Upper lobe of right lung (tissue), 1 donor: ENCODE results near the gene SRY. TPM values are rescaled to one million over a fixed set of nuclear protein-coding genes. Genes with fewer than 3 reads are reported as not detected.

Experiments used
- ATAC-seq: fragments of 200-7000 bp; cut with Tn5 transposase; one replicate; pipeline ENCODE4 v1.9.1; 2020; ENCODE audit warnings: mild to moderate bottlenecking, moderate library complexity
- DNase-seq: peaks from one replicate; pipeline ENCODE4 v3.0.0-alpha.2; 2020
- H3K27ac ChIP-seq: fragments of 200-600 bp; one replicate; pipeline ENCODE4 v1.8.0; 2022
- H3K27me3 ChIP-seq: fragments of 200-600 bp; one replicate; pipeline ENCODE4 v1.8.0; 2022; ENCODE audit warnings: mild to moderate bottlenecking
- H3K36me3 ChIP-seq: fragments of 200-600 bp; one replicate; pipeline ENCODE4 v1.8.0; 2022
- H3K4me1 ChIP-seq: fragments of 200-600 bp; one replicate; pipeline ENCODE4 v1.8.0; 2022
- H3K4me3 ChIP-seq: fragments of 200-600 bp; one replicate; pipeline ENCODE4 v1.8.0; 2022; ENCODE audit warnings: mild to moderate bottlenecking
- H3K9me3 ChIP-seq: fragments of 200-600 bp; one replicate; pipeline ENCODE4 v1.8.0; 2022
- CTCF ChIP-seq: fragments of 200-600 bp; IDR thresholded peaks from one replicate; pipeline ENCODE4 v1.8.0; 2022; ENCODE audit warnings: antibody characterized with exemption
- intact Hi-C: fragments of 100-400 bp; cut with DNase I; formaldehyde crosslinking; loops from one replicate; pipeline ENCODE4 v1.11.0; 2022
- total RNA-seq: library from RNA; stranded (reverse); fragmentation: NEBNext Ultra II Directional; extraction: Animal tissue kit (Norgen Biotek cat#: 25700); gene quantifications from one replicate; pipeline ENCODE4 v1.2.1, GENCODE V29; 2021
- donor health status: DM: no; HTN: yes; CAD: no; lungs with severe emphysema.

SRY gene
- total RNA-seq, 1 donor from 2014 or later, result not detected

DNA sequence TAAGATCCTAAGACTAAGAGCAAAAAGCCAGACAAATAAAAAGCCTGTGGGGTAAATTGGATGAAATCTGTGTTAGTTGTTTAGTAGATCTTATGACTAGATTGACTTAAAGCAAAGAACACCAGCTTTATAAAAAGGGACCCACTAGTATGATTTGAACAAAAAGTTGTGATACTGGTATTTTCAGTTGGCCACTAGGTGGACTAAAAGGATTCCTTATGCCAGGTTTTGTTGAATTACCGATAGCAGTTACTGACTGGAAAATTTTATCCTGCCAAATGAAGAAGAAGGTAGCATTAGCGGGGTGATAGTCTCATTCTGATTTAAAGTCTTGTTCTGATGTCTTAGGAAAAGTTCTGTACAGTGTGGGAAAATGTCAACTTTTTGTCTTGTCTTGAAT, 12.8 kb upstream of the SRY start:
- TF ChIP-seq CTCF, result peak; percentile 32
- intact Hi-C loops, result no loop called here
- H3K27ac ChIP-seq, result no peak overlapping the region
- H3K4me3 ChIP-seq, result no peak overlapping the region
- no peak for DNase-seq
- no peak for ATAC-seq
- H3K9me3 ChIP-seq, result no peaks in the 10 kb centered on the region
- no peaks in the 10 kb centered on the region for H3K4me1 ChIP-seq
- no peaks in the 10 kb centered on the region for H3K36me3 ChIP-seq
- no peaks in the 10 kb centered on the region for H3K27me3 ChIP-seq

GRCh38 chrY:2797991-2798390, 10.5 kb upstream of the SRY start:
- Histone ChIP-seq H3K27ac (no peak overlapping the region), H3K4me3 (no peak overlapping the region), H3K36me3 (no peaks in the 10 kb centered on the region), H3K27me3 (no peaks in the 10 kb centered on the region), H3K9me3 (no peaks in the 10 kb centered on the region), H3K4me1 (no peaks in the 10 kb centered on the region)
- DNase-seq (no peak), ATAC-seq (no peak)
- intact Hi-C loops, result no loop called here
- TF ChIP-seq CTCF, result no peak

- Histone ChIP-seq H3K27ac (no peak overlapping the region), H3K4me1 (no peaks in the 10 kb centered on the region), H3K9me3 (no peaks in the 10 kb centered on the region), H3K27me3 (no peaks in the 10 kb centered on the region), H3K4me3 (no peak overlapping the region), H3K36me3 (no peaks in the 10 kb centered on the region)
- no peak for TF ChIP-seq CTCF
- no peak for ATAC-seq
- no peak for DNase-seq
- intact Hi-C loops, result no loop called here
Observed at GRCh38 chrY:2796977-2797523, 9.6 kb upstream of the SRY start.

DNA sequence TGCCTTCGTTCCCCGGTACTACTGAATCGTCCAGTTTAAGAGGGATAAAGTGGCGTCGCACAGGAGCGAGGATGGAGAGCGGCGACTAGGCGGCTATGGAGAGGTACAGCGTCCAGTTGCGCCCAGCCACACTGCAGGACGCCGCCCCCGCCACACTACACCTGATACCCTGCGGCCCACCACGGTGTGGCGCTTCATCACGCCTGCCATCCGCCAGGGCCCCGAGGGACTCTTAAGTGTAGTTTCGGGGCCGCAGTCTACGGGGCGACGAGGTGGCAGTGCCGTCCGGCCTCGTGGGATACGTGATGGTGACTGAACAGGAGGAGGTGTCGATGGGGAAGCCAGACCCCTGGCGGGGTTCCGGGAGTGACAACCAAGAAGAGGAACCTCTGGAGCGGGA, 2.3 kb upstream of the SRY start:
- no peak for TF ChIP-seq CTCF
- ATAC-seq, result no peak
- DNase-seq, result no peak
- Histone ChIP-seq H3K27me3 (no peaks in the 10 kb centered on the region), H3K4me1 (no peaks in the 10 kb centered on the region), H3K9me3 (no peaks in the 10 kb centered on the region), H3K36me3 (no peaks in the 10 kb centered on the region), H3K27ac (no peak overlapping the region), H3K4me3 (no peak overlapping the region)
- intact Hi-C loops, result no loop called here

DNA sequence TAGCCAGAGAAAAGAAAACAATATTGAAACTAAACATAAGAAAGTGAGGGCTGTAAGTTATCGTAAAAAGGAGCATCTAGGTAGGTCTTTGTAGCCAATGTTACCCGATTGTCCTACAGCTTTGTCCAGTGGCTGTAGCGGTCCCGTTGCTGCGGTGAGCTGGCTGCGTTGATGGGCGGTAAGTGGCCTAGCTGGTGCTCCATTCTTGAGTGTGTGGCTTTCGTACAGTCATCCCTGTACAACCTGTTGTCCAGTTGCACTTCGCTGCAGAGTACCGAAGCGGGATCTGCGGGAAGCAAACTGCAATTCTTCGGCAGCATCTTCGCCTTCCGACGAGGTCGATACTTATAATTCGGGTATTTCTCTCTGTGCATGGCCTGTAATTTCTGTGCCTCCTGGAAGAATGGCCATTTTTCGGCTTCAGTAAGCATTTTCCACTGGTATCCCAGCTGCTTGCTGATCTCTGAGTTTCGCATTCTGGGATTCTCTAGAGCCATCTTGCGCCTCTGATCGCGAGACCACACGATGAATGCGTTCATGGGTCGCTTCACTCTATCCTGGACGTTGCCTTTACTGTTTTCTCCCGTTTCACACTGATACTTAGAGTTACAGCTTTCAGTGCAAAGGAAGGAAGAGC, 488 bp downstream of the SRY start:
- Histone ChIP-seq H3K27ac (no peak overlapping the region), H3K36me3 (no peaks in the 10 kb centered on the region), H3K27me3 (no peaks in the 10 kb centered on the region), H3K4me1 (no peaks in the 10 kb centered on the region), H3K9me3 (no peaks in the 10 kb centered on the region), H3K4me3 (peak overlapping the region; percentile 10)
- TF ChIP-seq CTCF, result no peak
- intact Hi-C loops, result no loop called here
- peak; percentile 53 for DNase-seq
- peak; percentile 73 for ATAC-seq

Other genes with a start within 250 kb of the SRY start
- 262 TPM for gene RPS4Y1, start 53.9 kb upstream of the SRY start, total RNA-seq
- gene ZFY, start 147.7 kb upstream of the SRY start, total RNA-seq, result 17.1 TPM